GM12865 (cell line): ENCODE data around the gene THRB.

ENCODE experiments used
- DNase-seq: peaks from one replicate; pipeline ENCODE4 v3.0.0; 2010; ENCODE audit warnings: low read depth
- H3K4me3 ChIP-seq: 2 replicates; pipeline ENCODE4 v1.5.1; 2011; ENCODE audit warnings: mild to moderate bottlenecking, low read depth, low read length, control low read depth
- TF ChIP-seq, protein P1 (sequence below): IDR thresholded peaks from 2 replicates; pipeline ENCODE4 v1.5.1; 2011; ENCODE audit warnings: low read length, control low read depth, low read depth, inconsistent platforms; ENCODE audit not compliant: insufficient read depth; ENCODE audit errors: missing control alignments

The THRB gene

GRCh38 chr3:24123596-24123995, 371.1 kb downstream of the THRB start:
- DNase-seq: no peak
- no peak overlapping the region for H3K4me3 ChIP-seq

GRCh38 chr3:24120434-24120833, 374.2 kb downstream of the THRB start:
- TF ChIP-seq, protein P1, sequence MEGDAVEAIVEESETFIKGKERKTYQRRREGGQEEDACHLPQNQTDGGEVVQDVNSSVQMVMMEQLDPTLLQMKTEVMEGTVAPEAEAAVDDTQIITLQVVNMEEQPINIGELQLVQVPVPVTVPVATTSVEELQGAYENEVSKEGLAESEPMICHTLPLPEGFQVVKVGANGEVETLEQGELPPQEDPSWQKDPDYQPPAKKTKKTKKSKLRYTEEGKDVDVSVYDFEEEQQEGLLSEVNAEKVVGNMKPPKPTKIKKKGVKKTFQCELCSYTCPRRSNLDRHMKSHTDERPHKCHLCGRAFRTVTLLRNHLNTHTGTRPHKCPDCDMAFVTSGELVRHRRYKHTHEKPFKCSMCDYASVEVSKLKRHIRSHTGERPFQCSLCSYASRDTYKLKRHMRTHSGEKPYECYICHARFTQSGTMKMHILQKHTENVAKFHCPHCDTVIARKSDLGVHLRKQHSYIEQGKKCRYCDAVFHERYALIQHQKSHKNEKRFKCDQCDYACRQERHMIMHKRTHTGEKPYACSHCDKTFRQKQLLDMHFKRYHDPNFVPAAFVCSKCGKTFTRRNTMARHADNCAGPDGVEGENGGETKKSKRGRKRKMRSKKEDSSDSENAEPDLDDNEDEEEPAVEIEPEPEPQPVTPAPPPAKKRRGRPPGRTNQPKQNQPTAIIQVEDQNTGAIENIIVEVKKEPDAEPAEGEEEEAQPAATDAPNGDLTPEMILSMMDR: no peak
- H3K4me3 ChIP-seq: no peak overlapping the region
- no peak for DNase-seq

More at GRCh38 chr3:24123596-24123995, 371.1 kb downstream of the THRB start:
- TF ChIP-seq, protein P1: no peak

DNA sequence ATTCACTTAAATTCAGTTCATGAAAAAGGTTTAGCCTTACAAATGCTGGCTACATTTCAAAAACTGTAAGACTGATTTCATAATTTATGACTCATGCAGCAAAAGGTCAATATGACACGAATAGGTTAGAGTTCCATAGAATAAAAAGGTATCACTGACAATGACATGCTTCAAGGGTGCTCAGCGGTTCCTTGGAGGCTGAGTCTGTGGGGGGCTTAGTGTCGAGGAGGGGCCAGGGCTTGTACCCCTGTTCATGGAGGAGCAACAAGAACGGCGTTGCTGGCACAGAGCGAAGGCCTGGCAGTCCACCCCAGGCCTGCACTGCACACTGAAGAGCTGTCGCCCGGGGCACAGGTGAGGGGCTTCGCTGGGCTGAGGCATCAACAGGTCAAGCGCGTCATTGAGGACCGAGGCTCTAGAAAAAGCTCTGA, 375.3 kb downstream of the THRB start:
- H3K4me3 ChIP-seq: no peak overlapping the region
- TF ChIP-seq, protein P1: no peak
- DNase-seq: no peak

DNA sequence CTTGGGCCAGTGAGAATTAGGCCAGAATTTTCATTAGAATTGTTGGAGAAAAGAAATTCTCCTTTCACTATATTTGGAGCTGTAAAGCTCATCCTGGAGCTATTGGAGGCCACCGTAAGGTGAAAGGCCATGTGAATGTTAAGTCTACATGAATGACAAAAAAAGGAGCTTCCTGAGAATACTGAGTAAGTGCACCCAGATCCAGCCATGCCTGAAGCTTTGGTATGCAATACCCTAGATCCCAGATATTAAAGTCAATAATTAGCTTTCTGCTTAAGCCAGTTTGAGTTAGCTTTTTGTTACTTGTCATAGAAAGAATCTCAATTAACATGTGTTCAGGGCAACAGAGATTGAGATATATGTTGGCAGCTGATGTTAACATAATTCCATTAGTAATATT, 377.1 kb downstream of the THRB start:
- H3K4me3 ChIP-seq: no peak overlapping the region
- TF ChIP-seq, protein P1: no peak
- no peak for DNase-seq

- TF ChIP-seq, protein P1: no peak
- DNase-seq: no peak
These were observed 382.9 kb downstream of the THRB start for GRCh38 chr3:24111711-24112110.

GRCh38 chr3:24110051-24110450, 384.6 kb downstream of the THRB start:
- TF ChIP-seq, protein P1: no peak
- H3K4me3 ChIP-seq: no peak overlapping the region
- DNase-seq: no peak

More at GRCh38 chr3:24111711-24112110, 382.9 kb downstream of the THRB start:
- no peak overlapping the region for H3K4me3 ChIP-seq

- TF ChIP-seq, protein P1: no peak
- DNase-seq: no peak
- H3K4me3 ChIP-seq: no peak overlapping the region
These were observed 392.9 kb downstream of the THRB start for GRCh38 chr3:24101676-24102168.
